ENCODE data around the gene MOB3A. TPM values are rescaled to one million over a fixed set of nuclear protein-coding genes. Genes with fewer than 3 reads are reported as not detected.

Gene MOB3A
- total and polyA plus RNA-seq, 2 experiments from 2014 or later: 15.7 to 25.1 TPM

- WGBS (ENCODE audit: low lambda C conversion rate, missing lambda C conversion rate): 96% methylated on average over 30 of the region's 30 CpGs
- no peaks in the 10 kb centered on the region for H3K9me2 ChIP-seq (replicated peaks; ENCODE audit: insufficient read depth)
- H3K4me2 ChIP-seq: no peak overlapping the region
- TF ChIP-seq EZH2 (IDR thresholded peaks at IDR 0.05; ENCODE audit: borderline replicate concordance) (no peak), EZH2phosphoT487 (IDR thresholded peaks at IDR 0.05; ENCODE audit: low read depth, severe bottlenecking, unreplicated experiment) (no peak), CTCF (IDR thresholded peaks at IDR 0.05; ENCODE audit: poor library complexity) (no peak)
- no peaks in the 10 kb centered on the region for H4K20me1 ChIP-seq (ENCODE audit: insufficient read depth, poor library complexity, severe bottlenecking)
- no peak overlapping the region for H2AFZ ChIP-seq
- no peaks in the 10 kb centered on the region for H3K36me3 ChIP-seq (replicated peaks; ENCODE audit: insufficient read depth, low read depth)
- H3K27ac ChIP-seq: no peak overlapping the region
- H3K9me3 ChIP-seq (ENCODE audit: low read depth): no peaks in the 10 kb centered on the region
- no peaks in the 10 kb centered on the region for H3K4me1 ChIP-seq (ENCODE audit: insufficient read depth)
- no peak overlapping the region for H3K4me3 ChIP-seq
- H3K79me2 ChIP-seq: peaks cover 8% of the 10 kb centered on the region
- no peaks in the 10 kb centered on the region for H3K27me3 ChIP-seq
- no peak for DNase-seq (ENCODE audit: low spot score)
Measured at GRCh38 chr19:2081873-2082810, 14.0 kb downstream of the MOB3A start.

- Histone ChIP-seq H3K4me2 (no peak overlapping the region), H2AFZ (no peak overlapping the region), H3K79me2 (peaks cover 4% of the 10 kb centered on the region), H3K9me3 (ENCODE audit: low read depth) (no peaks in the 10 kb centered on the region), H3K27me3 (no peaks in the 10 kb centered on the region), H3K9me2 (replicated peaks; ENCODE audit: insufficient read depth) (no peaks in the 10 kb centered on the region), H3K27ac (no peak overlapping the region), H3K4me3 (no peak overlapping the region), H3K4me1 (ENCODE audit: insufficient read depth) (no peaks in the 10 kb centered on the region), H3K36me3 (replicated peaks; ENCODE audit: insufficient read depth, low read depth) (no peaks in the 10 kb centered on the region), H4K20me1 (ENCODE audit: insufficient read depth, poor library complexity, severe bottlenecking) (no peaks in the 10 kb centered on the region)
- WGBS (ENCODE audit: low lambda C conversion rate, missing lambda C conversion rate): 89% methylated on average over 23 of the region's 23 CpGs
- DNase-seq (ENCODE audit: low spot score): no peak
- TF ChIP-seq EZH2 (IDR thresholded peaks at IDR 0.05; ENCODE audit: borderline replicate concordance) (no peak), EZH2phosphoT487 (IDR thresholded peaks at IDR 0.05; ENCODE audit: low read depth, severe bottlenecking, unreplicated experiment) (no peak), CTCF (IDR thresholded peaks at IDR 0.05; ENCODE audit: poor library complexity) (no peak)
Measured at GRCh38 chr19:2080336-2080988, 15.7 kb downstream of the MOB3A start.

GRCh38 chr19:2079865-2080301 lies 16.2 kb downstream of the MOB3A start:
- Histone ChIP-seq H3K9me2 (replicated peaks; ENCODE audit: insufficient read depth) (no peaks in the 10 kb centered on the region), H2AFZ (no peak overlapping the region), H3K79me2 (peaks cover 4% of the 10 kb centered on the region), H3K27me3 (no peaks in the 10 kb centered on the region), H3K4me2 (no peak overlapping the region), H3K4me3 (no peak overlapping the region), H3K27ac (no peak overlapping the region), H3K4me1 (ENCODE audit: insufficient read depth) (no peaks in the 10 kb centered on the region), H4K20me1 (ENCODE audit: insufficient read depth, poor library complexity, severe bottlenecking) (no peaks in the 10 kb centered on the region), H3K36me3 (replicated peaks; ENCODE audit: insufficient read depth, low read depth) (no peaks in the 10 kb centered on the region), H3K9me3 (ENCODE audit: low read depth) (no peaks in the 10 kb centered on the region)
- 98% methylated on average over 23 of the region's 23 CpGs for WGBS (ENCODE audit: low lambda C conversion rate, missing lambda C conversion rate)
- no peak for DNase-seq (ENCODE audit: low spot score)
- TF ChIP-seq EZH2 (IDR thresholded peaks at IDR 0.05; ENCODE audit: borderline replicate concordance): no peak
- no peak for TF ChIP-seq CTCF (IDR thresholded peaks at IDR 0.05; ENCODE audit: poor library complexity)
- no peak for TF ChIP-seq EZH2phosphoT487 (IDR thresholded peaks at IDR 0.05; ENCODE audit: low read depth, severe bottlenecking, unreplicated experiment)
